Suppressor macrophage treated with lipopolysaccharide for 4 hours (primary cell): Measurements from ENCODE around the gene VPS16.
"Not testable (repeated sequence)": the region's sequence is repeated elsewhere in the genome, so short reads cannot be mapped to it uniquely, and the experiment has no call there.

Source experiments
- DNase-seq: peaks from one replicate; pipeline ENCODE4 v3.0.0-alpha.2; 2020

Gene VPS16

DNA sequence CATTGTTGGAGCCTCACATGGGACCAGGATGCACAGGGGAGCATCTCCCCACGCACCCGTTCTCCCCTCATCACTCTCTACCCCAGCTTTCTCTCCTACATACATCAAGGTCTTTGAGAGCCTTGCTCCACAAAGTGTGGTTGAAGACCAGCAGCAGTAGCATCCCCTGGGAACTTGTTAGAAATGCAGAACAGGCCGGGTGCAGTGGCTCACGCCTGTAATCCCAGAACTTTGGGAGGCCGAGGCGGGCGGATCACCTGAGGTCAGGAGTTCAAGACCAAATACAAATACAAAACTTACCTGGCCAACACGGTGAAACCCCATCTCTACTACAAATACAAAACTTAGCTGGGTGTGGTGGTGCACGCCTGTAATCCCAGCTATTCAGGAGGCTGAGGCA is 32.6 kb upstream of the VPS16 start:
- DNase-seq: not testable (repeated sequence)

DNA sequence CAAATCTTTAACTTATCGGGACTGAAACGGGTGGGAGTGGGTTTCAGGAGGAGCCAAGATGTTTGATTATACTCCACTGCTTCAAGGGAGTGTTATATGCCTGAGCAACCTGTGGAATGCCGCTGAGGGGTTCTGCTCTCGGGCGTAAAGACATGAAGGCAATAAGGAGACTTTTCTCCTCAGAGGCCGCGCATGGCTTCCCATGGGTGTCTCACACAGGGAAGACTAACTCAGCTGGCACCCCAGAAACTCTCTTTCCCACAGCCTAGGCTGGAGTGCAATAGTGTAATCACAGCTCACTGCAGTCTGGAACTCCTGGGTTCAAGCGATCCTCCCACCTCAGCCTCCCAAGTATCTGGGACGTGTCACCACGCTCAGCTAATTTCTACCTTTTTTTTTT is 30.9 kb upstream of the VPS16 start:
- no peak for DNase-seq

DNA sequence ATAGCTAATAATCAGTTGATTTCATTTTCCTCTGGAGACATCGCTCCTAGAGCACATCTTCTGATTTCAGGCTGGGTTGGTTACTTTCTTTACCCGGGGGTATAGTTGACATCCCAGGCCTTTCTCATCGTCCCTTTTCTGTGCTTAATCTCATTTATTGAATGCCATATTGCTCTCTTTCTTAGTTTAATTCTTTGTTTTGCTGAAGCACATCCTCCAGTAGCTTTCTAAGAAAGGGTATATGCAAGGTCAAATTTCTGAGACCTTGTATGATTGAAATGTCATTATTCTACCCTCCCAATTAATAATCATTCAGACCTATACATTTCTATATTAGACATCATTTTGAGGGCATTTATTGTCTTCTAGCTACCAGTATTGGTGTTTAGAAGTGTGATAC is 28.4 kb upstream of the VPS16 start:
- DNase-seq: no peak

DNA sequence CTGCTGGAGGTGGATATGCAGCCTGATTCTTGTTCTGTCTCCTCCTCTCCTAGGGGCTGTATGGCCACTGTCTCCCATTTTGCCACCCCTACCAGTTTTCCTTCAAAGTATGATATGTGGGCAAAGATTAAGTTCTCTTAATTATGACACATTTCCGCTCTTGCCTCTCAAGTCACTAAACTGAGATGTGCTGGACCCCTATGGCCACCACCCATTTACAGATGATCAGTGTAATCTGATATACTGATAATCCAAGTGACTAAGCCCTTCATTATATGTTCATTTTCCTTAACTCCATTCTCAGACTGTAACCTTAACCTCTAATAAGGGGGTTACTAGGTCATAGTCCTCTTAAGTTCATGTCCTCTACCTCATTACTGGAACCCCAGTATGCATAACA is 26.5 kb upstream of the VPS16 start:
- no peak for DNase-seq

DNA sequence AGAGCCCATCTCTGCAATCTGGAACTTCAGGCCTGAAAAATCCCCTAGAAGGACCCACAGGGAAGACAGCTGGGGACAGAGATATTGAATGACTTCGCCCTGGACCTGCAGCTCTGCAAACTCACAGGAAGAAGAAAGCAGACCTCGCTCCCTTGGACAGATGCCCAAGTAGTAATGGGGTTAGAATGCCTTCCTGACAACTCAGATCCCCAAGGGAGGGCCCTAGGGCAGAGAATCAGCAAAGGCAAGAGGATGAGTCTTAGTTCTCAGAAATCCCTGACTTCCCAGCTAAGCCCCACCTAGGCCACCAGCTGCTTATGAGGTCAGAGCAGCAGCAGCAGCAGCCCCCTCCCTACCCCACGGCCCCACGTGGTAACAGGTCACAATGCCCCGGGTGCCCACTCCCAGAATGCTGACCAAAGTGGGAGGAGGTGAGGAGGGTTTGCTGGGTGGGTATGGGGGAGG is 25.9 kb upstream of the VPS16 start, which contains the start of gene C20orf141:
Gene C20orf141 (plus strand): TSS at position 401 of the 465 bp plus-strand sequence. CDS start 198 bp downstream, outside the sequence.
- peak; percentile 27 for DNase-seq

DNA sequence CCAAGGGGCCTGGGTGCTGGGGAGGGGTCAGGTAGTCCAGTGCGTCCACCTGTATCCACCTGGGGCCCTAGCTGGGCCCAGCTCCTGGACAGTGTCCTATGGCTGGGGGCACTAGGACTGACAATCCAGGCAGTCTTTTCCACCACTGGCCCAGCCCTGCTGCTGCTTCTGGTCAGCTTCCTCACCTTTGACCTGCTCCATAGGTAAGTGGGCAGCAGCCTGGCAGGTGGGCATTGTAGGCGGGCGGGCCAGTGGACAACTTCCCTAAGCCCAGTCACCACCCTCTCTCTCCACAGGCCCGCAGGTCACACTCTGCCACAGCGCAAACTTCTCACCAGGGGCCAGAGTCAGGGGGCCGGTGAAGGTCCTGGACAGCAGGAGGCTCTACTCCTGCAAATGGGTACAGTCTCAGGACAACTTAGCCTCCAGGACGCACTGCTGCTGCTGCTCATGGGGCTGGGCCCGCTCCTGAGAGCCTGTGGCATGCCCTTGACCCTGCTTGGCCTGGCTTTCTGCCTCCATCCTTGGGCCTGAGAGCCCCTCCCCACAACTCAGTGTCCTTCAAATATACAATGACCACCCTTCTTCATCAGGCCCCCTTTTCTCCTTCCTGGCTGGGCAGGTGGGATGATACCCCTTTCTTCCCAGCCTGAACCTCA is 25.2 kb upstream of the VPS16 start:
- DNase-seq: no peak

DNA sequence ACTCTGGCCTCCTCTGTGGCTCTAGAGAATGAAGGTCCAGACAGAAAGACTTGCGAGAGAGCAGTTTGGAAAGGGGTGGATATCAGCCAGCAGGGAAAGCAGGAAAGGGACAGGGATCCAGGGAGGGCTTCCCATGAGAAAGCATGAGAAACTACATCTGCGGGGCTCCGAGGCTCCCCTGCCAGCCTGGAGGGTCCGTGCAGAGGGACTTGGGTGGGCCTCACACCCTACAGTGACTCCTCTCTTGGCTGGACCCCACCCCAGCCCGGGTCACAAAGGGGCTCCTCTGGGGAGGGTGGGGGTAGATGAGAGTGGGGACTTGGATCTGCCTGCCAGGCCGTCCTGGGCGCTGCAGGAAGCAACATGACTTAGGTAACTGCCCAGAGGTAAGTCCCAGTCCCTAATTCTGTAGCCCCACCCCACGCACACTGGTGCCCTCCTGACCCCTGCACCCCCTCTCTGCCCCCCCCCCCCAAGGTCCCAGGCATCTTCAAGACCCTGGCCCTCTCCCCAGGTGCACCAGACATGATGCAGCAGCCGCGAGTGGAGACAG is 24.4 kb upstream of the VPS16 start, which contains the start of gene TMEM239:
Gene TMEM239 (plus strand): TSS at position 335 of the 553 bp plus-strand sequence. CDS start 191 bp downstream, at position 526.
- no peak for DNase-seq

DNA sequence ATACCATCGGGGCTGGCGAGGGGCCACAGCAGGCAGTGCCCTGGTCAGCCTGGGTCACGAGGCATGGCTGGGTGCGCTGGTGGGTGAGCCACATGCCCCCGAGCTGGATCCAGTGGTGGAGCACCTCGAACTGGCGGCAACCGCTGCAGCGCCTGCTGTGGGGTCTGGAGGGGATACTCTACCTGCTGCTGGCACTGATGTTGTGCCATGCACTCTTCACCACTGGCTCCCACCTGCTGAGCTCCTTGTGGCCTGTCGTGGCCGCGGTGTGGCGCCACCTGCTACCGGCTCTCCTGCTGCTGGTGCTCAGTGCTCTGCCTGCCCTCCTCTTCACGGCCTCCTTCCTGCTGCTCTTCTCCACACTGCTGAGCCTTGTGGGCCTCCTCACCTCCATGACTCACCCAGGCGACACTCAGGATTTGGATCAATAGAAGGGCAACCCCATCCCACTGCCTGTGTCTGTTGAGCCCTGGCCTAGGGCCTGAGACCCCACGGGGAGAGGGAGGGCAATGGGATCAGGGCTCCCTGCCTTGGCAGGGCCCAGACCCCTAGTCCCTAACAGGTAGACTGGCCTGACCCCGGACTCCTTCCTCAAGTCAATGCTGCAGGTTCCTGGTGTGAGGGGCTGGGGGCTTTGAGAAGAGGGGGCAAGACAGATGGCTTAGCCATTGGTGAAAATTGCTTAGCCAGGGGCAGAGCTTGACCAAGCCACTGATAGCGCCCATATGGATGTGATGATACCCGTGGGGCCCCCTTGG is 23.8 kb upstream of the VPS16 start:
- DNase-seq: no peak

DNA sequence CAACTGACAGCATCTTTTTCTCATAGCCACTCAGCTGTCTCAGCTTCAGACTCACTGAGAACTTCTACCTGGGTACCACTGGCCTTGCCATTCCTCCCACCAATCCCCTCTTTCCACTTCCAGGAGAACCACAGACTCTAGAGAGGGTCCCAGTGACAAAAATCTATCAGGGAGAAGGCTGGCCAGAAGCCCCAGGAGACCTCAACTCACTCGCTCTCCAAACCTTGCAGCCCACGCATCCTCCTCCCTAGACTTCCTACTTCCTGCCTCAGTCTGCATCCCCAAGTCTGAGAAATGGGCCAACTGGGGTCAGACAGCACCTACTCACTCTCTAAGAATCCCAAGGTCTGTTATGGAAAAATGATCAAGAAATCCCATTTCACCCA is 23.2 kb upstream of the VPS16 start:
- no peak for DNase-seq

DNA sequence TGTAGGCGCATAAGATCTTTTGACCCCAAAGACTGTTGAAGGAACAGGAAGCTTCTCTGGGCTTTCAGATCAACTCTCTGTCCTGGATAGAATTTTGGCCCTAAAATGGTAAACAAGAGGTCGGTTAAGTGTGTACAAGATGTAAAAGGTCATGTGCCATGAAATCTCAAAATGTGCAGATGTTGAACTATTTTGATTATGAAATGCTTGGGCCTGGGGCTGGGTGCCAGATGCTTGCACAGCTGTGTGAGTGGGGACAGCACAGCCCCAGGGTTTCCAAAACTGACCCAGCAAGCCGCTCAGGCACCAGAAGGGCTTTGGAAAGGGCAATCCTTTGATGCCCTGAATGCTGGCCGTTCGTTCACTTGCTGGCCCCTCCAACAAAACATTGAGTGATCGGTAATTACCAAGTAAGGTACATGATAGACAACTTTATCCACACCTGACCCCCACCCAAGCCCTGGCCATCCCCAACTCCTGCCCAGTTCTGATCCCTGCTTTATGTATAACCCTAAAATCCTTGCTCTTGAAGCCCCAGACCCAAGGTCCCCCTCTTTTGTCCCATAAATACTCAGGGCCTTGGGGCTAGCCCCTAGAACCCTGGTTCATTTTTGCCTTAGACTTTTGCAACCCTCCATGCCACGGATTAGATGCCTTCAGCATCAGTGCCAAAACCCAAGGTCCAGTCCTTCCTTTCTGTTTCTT is 22.5 kb upstream of the VPS16 start:
- no peak for DNase-seq

DNA sequence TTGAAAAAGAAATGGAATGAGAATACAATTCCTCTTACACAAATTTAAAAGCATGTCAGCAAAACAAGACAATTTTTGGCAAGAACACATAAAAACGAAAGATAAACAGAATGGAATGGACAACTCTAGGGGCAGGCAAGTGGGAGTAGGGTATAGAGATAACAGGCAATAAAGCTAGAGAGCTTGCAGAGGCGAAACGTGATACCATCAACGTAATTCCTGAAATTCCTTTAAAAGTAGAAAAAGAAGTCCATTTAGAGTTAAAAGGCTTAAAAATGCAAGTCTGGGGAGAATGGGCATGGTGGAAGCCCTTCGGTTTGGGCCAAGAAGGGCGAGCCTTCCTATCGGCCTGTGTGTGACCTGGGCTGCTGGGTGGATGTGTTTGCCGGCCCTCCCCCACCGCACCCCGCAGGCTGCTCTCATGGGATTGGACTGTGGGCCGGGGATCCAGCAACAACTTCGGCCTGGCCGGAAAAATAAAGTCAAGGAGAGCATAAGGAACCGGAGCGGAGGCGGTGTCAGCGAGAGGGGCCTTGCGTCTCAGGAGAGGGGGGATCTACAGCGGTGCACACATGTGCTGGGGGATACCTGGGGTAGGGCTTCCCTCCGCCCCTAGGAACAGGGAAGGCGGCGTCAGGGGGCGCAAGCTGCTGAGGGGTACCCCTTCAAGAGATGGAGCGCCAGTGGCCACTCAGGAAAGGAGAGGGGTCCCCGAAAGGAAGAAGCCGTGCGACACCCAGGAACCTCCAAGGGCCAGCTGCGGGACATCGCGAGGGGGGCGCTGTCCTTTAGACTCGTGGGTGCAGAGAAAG is 20.3 kb upstream of the VPS16 start:
- DNase-seq: no peak

DNA sequence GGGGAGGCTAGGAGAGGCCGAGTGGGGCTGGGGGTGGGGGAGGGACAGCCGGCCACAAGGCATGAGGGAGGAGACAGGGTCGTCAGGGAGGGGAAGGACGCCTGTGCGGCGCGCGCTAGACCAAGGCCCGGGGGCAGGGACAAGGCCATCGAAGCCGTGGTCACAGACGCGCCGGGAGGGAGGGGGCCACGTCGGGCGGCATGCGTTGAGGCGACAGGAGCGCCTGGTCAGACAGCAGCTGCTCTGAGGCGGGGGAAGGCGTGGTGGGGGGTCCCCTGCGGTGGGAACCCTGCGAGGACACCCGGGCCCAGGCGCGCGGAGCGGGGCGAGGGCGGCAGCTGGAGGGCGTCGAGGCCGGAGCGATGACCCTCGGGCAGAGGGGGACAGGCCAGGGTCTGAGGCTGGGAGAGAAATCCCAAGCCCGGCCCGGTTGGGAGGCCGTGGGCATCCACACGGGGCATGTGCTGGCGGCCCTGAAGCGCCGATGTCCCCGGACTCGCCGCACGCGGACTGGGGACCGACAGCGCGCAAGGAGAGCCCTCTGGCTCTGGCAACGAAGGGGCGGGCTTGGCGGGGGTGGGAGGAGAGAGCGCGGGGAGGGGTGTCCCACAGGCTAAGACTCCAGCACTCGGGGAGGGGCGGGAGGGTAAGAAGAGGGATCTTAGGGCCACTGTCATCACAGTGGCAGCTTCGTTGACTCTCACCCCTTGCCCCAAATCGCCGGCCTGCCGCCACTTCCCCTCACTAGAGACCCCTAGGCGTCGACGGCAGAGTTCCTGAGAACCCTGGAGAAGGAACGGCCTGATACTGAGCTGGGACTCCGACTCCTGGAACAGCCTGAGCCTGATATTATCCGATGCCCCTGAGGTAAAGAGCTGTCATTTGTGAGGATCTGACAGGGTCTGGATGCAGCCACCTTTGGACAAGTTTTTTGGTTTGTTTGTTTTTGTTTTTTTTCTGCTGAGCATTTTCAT is 19.4 kb upstream of the VPS16 start:
- no peak for DNase-seq

DNA sequence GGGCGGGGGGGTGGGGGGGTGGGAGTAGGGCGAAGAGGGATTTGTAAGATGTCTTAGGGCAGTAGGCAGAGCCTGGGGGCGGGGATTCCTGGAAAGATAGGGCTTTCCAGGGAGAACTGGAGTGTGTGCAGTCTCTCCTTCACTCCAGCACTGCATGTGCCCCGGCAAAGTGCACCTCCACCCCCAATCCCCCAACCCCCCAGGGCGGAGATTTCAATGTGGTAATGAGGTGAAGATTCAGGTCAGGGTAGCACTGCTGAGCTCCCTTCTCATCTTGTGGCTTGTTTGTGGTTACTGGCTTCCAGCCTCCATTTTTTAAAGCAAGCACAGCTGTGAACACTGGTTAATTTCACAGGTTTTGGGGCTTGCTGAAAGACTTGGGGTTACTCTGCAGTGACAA is 18.5 kb upstream of the VPS16 start:
- DNase-seq: no peak

DNA sequence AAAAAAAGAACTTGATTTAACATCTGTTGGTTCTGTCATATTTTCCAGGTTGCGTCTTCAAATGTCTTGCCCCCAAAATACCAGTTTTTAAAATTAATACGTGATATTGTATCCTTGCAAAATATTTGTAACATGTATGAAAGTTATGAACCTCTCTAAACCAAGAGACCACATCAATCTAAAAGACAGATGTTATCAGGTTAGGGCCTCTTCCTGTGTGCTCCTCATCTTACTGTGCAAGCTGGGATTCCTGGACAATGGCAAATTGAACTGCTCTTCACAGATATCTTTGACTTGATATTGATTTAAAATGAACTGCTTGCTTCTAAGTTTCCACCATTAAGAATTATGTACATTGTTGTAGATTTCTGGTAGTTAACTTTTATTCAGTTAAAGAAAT is 14.8 kb upstream of the VPS16 start:
- no peak for DNase-seq

DNA sequence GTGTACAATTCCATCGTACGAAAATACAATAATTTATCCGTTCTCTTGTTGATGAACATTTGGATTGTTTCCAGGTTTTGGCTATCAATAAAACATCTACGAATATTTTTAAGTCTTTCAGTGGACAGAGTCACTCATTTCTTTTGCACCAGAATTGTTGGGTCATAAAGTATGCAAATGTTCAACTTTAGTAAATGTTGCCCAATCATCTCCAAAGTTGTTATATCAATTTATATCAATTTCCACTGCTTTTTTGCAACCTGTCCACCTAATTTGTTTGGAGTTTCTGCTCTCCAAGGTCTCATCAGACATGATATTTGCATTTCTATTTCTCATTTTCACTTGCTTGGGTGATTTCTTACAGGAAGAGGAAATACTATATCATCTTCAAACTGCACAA is 13.9 kb upstream of the VPS16 start:
- no peak for DNase-seq

DNA sequence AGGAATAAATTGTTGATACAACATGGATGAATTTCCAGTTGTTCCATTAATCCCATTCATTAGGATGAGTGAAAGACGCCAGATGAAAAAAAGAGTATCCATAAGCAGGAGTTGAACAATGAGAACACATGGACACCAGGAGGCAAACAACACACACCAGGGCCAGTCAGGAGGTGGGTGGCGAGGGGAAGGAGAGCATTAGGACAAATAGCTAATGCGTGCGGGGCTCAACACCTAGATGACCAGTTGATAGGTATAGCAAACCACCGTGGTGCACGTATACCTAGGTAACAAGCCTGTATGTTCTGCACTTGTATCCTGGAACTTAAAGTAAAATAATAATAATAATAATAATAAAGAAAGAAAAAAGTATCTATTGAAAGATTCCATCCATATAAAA is 11.2 kb upstream of the VPS16 start:
- no peak for DNase-seq

DNA sequence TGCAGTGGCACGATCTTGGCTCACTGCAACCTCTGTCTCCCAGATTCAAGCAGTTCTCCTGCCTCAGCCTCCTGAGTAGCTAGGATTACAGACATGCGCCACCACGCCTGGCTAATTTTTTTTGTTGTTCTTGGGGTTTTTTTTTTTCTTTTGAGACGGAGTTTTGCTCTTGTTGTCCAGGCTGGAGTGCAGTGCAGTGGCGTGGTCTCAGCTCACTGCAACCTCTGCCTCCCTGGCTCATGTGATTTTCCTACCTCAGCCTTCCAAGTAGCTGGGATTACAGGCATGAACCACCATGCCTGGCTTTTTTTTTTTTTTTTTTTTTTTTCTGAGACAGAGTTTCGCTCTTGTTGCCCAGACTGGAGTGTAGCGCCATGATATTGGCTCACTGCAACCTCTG is 9.3 kb upstream of the VPS16 start:
- not testable (repeated sequence) for DNase-seq

DNA sequence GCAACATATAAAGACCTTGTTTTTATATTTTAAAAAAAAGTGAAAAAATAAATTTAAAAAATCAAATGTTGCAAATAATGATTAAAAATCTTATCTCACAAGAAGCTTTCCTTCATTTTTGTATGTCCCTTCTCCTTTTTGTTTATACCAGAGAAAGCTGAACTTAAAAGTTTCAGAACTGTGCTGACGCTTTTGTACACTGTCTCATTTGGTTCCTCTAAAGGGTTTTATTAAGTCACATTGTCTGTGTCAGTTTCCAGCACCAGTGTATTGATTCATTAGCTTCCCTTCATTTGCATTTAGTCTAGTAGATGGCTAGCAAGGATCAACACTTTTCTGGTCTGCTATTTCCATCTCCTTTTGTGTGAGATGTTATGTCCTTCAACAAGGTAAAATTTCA is 6.8 kb upstream of the VPS16 start:
- DNase-seq: peak; percentile 75

DNA sequence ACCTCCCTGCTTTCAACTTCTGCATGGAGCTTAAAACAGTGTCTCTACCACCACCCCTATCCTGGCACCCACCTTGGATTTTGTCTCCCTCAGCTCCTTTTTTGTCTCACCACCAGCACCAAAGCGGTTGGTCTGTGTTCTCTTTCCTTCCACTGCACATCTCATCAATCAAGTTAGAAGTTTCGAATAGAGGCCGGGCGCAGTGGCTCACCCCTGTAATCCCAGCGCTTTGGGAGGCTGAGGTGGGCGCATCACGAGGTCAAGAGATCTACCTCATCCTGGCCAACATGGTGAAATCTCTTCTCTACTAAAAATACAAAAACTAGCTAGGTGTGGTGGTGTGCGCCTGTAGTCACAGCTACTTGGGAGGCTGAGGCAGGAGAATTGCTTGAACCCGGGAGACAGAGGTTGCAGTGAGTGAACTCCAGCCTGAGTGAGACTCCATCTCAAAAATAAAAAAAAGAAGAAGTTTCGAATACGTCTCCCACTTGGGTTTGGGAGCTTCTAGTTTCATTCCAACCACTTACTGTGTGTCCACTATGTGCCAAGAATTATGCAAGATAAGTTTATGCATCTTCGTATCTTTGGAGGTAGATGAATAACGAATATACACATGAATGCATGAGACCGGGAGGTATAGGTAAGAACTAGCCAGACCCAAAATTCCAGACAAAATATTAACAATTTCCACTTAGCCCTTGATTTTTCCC is 6.0 kb upstream of the VPS16 start:
- DNase-seq: peak; percentile 52

DNA sequence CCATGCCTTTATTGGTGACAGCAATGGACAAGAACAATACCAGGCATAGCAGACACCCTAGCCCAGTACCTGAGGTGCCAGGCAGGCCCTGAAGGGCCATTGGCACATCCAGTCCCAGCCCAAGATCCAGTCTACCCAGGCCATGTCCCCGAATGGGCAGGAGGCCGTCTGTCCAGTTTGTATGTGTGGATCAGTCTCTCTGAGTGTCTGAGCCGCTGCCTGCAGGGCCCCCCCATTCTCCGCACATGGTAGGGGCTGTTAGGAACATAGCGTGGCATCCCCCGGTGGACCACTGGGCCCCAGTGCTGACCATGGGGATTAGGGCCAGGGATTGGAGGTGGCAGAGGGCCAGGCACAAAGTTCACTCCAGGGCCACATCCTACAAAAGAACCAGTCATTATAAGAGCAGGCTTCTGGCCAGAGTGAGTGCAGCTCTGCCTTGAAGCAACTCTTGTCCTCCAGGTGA is 5.2 kb upstream of the VPS16 start:
- DNase-seq: no peak
